Tibial nerve (tissue), 4 donors: ENCODE data around the gene MADD.

Experiments used
- EP300 ChIP-seq, 2 donors: sonication (generic); formaldehyde crosslinking; IDR thresholded peaks; one replicate each; pipeline ENCODE4 v1.6.1; 2017; ENCODE audit warnings: antibody characterized with exemption in 2 of 2, mild to moderate bottlenecking in 1 of 2
- TF ChIP-seq, protein P1 (sequence below), 5 experiments: fragments of 200-600 bp in 3 of 5; fragments of 450-650 bp in 2 of 5; sonication (generic) in 3 of 5; IDR thresholded peaks; one replicate each; pipeline ENCODE4 v1.5.1; 2016 to 2019; ENCODE audit warnings: antibody characterized with exemption in 5 of 5, mild to moderate bottlenecking in 3 of 5, moderate library complexity in 2 of 5

DNA sequence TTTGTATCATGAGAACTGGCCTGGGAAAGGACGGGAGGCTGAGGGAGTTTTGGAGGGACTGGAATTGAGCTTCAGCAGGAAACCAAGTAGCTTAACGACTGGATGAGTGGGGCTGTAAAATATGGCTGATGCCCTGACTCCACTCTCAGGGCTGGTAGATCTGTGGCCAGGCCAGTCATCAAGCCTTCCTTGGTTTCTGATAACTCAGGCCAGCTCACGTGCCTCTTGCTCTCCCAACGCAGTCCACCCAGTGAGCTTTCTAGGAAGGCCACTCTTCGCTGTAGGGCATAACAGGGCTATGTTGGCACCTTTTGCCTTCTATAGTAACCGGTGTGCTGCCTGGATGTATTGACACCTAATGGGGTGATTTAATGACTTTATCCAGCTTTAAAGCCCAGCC, 5.8 kb upstream of the MADD start:
- TF ChIP-seq, protein P1, sequence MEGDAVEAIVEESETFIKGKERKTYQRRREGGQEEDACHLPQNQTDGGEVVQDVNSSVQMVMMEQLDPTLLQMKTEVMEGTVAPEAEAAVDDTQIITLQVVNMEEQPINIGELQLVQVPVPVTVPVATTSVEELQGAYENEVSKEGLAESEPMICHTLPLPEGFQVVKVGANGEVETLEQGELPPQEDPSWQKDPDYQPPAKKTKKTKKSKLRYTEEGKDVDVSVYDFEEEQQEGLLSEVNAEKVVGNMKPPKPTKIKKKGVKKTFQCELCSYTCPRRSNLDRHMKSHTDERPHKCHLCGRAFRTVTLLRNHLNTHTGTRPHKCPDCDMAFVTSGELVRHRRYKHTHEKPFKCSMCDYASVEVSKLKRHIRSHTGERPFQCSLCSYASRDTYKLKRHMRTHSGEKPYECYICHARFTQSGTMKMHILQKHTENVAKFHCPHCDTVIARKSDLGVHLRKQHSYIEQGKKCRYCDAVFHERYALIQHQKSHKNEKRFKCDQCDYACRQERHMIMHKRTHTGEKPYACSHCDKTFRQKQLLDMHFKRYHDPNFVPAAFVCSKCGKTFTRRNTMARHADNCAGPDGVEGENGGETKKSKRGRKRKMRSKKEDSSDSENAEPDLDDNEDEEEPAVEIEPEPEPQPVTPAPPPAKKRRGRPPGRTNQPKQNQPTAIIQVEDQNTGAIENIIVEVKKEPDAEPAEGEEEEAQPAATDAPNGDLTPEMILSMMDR (IDR thresholded peaks at IDR 0.05): no peak
- TF ChIP-seq EP300 (IDR thresholded peaks at IDR 0.05): no peak
